CD4-positive, alpha-beta T cell treated with Interleukin-17A for 4 hours (primary cell): ENCODE results near the gene RPTOR.

Source experiments
- DNase-seq: peaks from one replicate; pipeline ENCODE4 v3.0.0-alpha.2; 2020; ENCODE audit warnings: mixed read lengths

RPTOR gene

DNA sequence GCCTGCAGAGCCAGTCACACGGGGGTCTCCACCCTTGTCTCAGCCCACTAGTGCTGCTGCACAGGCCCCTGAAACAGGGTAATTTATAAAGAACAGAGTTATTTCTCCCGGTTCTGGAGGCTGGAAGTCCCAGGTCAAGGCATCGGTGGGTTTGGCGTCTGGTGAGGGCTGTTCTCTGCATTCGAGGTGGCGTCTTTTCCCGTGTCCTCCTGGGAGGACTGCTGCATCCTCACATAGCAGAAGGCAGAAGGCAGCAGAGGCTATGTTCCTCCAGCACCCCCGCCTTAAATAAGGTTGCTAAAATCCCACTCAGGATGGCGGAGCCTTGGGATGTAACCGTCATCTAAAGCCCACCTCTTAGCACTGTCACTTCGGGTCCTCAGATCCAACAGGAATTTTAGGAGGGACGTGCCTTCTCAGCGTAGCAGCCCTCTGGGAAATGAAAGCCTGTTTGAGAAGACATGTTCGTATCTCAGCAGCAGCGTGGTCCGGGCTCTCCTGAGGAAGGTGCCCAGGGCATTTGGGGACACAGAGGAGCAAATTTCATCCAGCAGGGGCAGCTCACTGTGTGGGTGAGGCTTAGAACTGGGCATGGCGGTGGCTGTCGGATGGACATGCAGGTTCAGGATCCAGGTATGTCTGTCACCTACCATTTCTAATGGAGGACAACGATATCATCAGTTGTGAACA, 225.4 kb downstream of the RPTOR start:
- DNase-seq, result peak; percentile 1

DNA sequence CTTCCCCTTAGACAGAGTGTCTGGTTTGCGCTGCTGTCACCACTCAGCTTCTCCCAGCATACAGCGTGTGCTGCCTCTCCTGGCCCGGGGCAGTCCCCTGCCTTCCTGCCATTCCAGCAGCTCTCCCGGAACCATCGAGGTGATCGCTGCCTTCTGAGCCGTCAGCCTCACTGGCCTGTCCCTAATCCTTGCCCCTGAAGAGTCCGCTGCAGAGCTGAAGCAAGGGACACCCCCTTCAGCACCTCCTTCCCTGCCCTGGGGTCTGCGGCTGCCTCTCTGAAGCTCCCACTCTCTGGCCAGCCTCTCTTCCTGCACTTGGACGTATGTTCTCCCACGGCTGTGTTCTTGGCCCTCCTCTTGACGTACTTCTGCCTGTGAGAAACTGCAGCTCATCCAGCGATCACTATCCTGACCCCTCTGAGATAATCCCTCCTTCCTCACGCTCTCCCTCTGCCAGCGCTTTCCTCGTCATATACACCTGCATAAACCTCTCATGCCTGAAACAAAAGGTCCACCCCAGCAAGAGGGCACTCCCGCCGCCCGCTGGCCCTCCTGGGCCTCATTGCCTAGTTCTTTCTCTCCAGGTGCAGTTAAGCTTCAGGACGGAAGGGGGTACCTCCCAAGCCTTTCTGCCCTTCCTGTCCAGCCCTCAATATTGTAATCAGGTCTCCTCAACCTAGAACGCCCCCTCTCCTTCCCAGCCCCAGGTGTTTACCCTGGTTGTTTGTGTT, 226.4 kb downstream of the RPTOR start:
- no peak for DNase-seq

DNA sequence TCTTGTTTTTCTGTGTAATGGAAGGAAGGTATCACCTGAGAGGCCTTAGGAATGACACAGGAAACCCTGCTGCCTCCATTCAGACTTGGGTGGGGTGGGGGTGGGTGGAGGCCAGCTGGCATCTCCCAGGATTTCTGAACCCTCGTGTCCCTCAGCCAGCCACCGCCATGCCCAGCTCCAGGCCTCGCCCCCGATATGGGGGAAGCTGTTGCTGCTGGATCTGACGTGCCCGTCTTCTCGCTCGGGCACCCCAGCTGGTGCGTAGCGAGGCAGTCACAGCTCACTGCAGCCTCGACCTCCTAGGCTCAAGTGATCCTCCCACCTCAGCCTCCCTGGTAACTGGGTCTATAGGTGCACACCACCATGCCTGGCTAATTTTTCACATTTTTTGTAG, 227.0 kb downstream of the RPTOR start:
- DNase-seq, result no peak

DNA sequence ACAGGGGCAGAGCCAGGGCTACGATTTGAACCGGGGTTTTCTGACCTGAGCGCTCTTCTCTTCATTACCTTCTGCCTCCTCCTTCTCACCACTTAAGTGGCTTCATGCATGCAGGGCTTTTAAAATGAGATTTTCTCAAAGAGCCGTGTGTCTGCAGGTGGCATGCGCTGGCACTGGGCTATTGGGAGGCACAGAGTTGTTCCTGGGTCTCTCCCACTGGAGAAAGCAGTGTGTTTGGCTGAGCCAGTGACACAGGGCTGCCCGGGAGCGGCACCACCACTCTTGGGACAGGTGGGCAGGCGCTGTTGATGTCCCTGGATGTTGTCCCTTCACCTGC, 228.2 kb downstream of the RPTOR start:
- DNase-seq, result no peak

DNA sequence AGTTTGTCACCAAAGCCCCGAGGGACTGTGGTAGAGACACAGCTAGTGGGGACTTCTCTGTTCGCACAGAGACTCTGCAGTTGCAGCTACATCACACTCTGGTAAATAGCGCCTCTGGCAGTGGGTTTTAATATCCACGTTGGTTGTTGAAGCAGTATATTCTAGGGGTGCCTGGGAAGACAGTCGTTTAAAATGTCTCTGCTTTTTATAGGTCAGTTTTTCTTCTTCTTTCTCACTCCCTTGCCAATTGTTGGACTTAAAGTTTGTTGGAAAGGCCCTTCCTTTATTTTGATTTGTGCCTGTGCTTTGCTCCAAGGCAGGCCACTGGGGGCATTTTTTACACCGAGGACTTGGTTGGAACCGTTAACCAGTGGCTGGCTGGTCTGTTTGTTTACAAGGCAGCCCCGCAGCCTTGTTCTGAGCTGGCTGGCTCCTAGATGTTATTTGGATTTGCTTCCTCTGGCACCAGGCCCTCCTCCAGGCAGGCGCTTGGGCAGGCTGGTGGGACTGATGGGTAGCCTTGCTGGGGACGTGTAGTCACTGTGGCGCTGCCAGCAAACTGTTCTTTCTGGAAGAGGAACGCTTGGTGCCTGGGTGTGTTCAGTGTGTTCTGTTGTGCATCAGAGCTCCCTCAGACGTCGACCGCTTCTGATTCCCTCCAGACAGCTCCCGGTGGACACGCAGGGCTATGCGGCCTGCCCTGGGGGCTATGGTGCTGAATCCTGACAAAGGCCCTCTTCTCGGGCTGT, 228.8 kb downstream of the RPTOR start:
- DNase-seq, result peak; percentile 26

DNA sequence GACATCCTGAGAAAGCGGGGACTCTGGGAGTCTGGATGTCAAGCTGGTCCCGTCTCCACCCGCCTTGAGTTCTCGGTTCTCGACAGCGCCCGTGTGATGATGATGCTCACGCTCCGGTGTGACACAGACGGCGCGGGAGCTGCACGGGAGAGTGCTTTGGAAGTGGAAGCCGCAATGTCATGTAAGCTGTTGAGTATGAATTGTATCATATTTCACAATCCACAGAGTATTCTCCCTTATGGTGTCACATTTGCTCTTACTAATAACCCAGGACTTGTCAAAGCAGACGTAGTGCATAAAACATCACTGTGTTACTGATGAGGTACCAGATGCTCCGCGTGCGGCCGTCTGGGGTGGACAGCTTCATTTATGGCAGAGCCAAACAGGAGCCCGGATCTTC, 229.5 kb downstream of the RPTOR start:
- no peak for DNase-seq

DNA sequence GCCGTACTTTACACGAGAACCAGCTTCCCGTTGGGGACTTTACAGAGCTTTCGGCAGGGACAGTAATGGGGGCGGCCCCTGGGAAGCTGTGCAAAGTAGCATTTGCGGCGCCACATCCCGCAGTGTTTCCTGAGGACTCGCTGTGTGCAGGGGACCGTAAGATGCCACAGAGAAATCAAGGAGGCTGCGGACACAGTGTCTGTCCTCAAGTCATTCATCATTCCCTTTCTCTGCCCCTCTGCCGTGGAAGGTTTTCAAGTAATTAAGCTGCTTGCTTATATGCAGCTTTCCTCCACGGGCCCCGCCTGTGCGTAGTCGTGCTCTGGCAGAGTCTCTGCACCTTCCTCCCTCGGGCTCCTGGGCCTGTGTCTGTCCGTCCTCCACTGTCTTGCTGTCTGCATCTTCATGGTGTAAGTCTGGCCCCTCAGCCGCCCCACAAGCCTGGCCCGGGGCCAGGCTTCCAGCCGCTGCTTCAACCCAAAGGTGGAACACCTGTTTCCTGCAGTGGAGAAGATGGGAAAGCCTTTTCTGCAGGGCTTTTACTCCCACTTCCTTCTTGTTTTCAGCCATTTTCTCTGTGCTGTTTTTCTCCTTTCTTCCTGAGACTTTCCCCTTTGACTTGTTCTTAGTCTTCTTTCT, 230.1 kb downstream of the RPTOR start:
- DNase-seq, result peak; percentile 65

DNA sequence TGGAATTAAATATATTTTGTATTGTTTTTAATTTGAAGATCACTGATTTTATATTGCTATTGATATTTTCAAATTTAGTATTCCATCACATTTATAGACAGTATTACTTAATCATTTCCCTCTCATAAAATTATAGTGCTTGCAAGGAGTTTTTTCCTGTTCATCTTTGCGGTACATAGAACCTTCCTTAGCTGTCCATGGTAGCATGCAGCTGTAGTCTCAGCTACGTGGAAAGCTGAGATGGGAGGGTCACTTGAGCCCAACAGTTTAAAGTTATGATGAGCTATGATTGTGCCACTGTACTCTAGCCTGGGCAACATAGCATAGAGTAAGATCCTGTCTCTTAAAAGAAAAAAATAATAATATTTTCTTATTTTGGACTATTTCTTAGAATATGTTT, 231.2 kb downstream of the RPTOR start:
- DNase-seq, result no peak

DNA sequence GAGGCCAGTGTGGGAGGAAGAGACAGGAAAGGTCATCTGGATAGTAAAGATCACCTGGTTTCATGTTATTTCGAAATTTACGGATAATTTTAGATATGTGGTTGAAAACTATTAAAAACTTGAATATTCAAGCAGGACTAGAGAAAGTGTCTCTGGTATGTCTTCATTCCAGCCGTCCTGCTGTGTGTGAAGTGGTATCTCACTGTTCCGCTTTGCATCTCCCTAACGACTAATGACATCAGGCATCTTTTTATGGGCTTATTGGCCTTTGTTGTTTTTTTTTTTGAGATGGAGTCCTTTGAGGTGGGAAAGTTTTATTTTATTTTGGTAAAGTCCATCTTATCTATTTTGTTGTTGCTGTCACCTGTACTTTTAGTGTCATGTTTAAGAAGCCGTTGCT, 232.6 kb downstream of the RPTOR start:
- DNase-seq, result no peak

DNA sequence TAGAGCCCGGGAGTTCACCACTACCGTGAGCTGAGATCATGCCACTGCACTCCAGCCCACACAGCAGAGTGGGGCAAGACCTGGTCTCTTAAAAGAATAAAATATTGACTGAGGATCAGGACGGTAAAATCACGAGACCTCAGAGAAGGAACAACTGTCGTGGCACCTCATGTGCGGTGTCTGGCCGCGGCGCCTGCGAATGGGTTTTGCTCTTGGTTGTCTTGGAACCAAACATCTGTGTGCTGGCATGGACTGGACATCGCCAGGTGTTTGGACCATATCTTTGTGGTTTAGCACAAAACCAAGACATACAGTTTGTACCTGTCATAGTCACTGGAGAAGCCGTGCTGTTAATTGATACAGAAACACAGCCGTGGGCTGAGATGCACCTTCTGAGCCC, 234.1 kb downstream of the RPTOR start:
- no peak for DNase-seq

DNA sequence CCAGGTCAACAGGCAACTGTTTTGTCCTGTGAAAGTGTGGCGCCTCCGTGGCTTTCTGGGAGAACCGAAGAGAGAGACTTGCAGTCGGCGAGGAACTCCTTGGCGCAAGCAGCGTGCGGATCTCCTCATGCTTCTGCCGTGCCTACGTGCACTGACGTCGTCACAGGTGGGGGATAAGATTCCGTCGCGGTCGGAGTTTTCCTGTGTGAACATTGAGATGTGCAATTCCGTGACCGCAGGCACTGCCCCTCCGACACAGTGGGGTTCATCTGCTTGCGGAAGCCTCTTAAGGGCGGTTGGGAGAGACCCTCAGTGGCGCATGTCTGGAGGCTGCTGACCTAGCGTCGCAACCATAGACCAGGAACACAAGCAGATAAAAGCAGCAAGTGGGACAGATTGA, 234.7 kb downstream of the RPTOR start:
- DNase-seq, result no peak

DNA sequence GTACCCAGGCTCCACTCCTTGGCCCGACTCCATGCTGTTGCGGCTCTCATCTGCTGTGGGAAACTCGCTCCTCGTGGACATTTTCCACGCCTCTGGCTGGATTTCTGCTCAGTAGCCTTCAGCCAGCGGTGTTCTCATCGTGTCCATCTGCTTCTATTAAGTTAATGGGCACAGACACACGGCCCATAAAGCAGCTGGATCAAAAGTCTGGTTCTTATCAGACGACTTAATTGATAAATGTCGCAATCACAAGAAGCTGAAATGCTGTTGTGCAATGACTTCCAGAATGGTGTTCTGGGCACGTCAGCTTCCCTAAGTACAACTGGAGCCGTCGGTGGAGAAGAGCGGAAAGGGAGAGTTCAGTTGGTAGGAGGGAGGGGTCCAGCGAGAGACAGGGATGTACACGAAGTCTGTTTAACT, 235.3 kb downstream of the RPTOR start:
- no peak for DNase-seq

DNA sequence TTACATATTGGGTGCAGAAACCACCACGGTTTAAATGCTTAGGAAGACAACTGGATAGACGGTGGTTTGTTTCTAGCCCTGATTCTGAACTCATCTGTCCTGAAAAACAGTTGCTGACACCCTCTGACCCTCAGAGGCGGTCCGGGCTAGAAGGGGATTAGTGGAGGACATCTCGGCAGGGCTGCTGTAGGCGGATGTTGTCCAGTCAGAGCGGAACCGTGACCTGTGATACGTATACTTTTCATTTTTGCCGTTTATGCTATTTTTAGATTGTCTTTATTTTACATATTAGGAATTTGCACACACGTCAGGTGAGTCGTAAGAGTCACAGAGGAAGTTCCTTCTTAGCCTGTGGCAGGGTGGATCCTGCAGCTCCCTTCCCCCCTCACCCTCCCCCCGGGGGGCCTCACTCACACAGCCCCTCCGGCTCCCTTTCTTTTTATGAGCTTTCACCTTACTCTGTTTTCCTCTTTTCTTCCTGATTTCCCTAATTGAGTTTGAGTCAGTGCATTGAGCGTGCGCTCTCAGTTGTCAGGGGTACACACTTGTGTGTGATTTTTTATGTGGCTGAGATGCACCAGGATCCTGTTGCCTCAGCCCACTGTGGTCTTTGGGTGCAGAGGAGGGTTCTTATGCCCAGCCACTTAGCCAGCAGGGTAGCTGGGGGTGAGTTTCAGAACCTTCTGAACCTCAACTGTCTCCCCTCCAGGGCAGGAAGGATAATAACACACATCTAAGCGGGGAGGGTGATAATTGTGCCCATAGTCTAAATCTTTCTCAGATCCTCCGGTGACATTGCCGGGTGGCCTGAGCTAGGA, 236.0 kb downstream of the RPTOR start:
- peak; percentile 73 for DNase-seq

DNA sequence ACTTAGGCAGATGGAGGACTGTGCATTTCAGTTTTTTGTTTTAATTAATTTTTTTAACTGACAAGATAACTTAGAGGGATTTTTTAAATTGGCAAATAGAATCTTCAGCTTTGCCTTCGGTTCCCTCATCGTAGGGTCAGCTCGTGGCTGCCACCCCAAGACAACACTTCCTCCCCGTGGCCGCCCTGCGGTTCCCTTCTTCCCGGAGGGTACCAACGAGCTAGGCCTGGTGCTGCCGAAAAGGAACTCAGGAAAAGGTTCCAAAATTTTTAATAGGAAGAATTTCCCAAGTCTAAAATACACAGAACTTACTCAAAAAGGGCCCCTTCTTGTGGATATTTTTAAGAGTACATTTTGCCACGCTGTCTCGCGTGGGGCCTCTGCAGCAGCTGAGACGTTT, 236.6 kb downstream of the RPTOR start:
- peak; percentile 68 for DNase-seq

DNA sequence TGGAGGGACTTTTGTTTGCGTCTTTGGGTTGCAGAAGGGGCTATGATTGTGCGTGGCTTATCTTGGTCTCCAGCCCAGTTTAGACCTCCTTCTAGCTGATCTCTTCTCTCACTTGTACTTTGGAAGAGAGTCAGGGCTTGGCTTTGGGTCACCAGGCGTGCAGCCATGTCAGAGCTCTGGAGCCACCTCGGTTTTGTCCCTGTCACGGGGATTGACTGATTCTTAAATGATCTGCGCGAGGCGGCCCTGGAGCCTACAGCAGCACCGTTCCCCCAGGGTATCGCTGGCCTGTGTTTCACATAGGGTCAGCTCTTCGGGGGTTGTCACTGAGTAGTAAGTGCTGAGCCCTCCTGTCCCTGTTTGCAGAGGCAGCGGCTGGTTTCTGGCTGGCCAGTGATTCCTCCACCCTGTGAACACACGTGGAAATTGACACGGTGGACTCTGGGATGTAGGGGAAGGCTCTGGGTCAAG, 237.2 kb downstream of the RPTOR start:
- DNase-seq, result no peak

DNA sequence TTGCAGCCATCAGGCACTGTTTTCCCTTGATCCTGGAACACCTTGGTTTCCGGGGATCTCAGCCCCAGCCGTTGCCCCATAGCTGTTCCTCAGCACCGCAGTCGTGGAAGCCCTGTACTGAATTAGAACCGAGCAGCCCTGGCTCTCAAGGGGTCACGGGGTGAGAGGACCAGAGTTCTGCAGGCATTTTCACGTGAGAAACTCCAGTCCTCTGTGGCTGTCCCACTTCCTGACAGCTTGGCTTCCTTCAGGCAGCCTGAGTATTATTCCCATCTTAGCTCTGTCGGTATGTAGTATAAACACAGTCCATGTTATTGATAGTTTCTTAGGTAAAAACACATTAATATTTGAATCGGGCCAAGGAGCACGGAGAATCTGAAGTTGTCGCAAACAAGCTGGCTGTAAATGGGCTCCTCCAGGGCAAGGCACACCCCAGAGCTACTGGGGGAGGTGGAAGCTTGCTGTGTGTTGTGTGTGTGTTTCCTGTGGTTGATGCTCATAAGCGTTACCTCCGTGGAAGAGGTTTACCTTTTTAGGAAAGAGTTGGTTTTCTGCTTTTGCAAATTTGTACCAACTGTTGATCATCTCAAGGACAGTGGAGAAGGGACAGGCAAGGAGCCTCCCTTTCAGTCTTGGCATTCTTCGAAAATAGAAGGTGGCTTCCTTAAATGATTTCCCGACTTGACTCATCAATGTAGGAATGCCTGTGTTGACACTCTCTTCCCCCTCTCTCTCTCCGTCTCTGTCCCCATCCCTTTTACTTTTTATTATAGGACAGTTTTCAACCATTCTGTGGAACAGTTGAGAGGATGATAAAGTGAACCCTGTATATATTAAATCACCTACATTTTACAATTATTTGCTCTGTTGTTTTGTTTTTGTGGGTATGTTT, 238.1 kb downstream of the RPTOR start:
- DNase-seq, result peak; percentile 77

DNA sequence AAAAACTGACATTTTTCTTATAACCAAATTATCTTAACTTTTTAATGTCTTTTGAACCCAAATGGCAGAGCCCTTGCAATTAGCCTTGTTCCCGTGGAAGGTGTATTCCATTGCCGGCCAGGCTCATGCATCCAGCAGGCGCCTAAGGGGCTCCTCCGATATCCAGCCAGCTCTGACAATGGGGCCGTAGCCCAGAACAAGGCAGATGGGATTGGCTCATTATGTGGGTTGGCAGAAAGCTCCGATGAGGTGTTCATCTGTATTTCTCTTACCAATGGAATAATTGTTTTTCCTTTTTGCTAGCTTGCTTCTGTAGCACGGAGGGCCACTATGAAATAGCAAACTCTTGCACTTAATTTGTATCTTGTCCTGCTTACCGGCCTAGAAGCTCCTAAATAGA, 238.8 kb downstream of the RPTOR start:
- no peak for DNase-seq

DNA sequence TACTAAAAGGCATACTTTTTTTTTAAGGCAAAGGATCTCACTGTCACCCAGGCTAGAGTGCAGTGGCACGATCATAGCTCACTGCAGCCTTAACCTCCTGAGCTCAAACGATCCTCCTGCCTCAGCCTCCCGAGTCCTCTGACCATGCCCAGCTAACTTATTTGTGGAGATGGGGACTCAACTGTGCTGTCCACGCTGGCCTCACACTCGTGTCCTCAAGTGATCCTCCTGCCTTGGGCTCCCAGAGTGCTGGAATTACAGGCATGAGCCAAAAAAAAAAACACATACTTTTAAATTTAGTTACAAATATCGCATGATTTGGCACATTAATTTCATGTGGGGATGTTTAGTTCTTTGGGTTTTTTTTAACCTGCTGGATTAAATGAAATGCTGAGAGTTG, 239.3 kb downstream of the RPTOR start:
- no peak for DNase-seq

DNA sequence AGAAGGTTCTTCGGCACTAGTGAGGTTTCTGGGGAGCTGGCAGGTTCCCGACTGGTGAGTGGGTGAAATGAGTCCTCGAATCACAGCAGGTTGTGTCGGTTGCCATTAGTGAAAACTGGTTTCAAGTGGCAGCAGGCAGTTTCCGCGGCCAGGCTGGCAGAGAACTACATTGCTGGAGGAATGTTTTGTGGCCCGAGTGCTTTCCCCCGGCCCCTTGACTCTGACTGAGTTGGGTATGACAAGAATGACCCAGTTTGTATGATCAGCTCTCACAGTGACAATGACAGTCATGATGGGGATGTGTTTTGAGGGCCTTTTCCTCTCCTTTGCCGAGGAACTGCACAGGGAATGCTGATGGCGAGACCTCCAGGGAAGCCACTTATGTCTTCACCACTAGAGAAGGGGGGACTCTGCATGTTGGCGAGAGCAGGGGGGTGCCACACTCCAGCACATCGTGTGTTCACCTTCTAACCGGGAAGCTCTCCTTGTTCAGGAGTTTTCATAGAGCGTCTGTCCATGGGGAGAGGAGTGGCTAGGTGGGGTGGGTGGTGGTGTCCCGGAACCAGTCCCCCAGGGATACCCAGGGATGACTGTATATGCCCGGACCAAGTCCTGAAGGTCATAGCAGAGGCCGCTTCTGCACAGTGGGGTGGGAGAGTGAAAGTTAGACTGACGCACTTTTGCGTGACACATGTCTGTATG, 241.0 kb downstream of the RPTOR start:
- peak; percentile 59 for DNase-seq

DNA sequence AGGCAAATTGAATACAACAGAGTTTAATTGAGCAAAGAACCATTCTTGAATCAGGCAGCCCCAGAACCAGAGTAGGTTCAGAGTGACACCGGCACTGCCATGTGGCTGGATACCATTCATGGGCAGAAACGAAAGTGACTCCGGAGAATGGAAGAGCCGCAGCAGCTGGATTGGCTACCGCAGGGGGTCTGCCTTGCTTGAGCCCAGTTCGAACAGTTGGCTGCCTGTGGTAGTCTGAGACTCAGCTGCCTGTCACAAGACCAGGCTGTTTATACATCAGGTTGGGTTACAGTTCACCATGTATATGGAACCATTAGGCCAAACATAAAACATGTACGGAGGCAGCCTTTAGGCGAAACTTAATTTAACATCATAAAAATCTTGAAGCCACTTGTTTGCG, 241.8 kb downstream of the RPTOR start:
- DNase-seq, result no peak

DNA sequence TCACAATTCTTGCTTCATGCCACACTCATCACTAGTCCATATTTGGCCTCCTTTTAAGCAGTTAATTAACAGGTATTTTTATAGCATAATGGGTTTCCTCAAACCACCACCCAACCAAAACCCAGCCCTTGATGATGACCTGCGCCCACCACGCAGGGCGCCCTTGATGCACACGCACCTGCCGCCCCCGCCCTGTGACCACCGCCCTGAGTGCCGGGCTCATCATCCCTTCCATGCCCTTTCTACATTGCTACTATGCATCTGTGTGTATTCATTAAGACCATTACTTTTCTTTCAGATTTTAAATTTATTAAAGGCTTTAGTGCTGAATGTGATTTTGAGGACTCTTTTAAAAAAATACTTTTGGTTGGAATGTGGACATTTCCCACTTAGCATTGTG, 242.2 kb downstream of the RPTOR start:
- DNase-seq, result no peak
